CD4-positive, alpha-beta T cell treated with Interferon alpha-2 for 1 hour (primary cell): Measurements from ENCODE around the gene HEXA.
"Not testable (repeated sequence)": the region's sequence is repeated elsewhere in the genome, so short reads cannot be mapped to it uniquely, and the experiment has no call there.

Source experiments
- DNase-seq, 2 donors: peaks; one replicate each; pipeline ENCODE4 v3.0.0-alpha.2; 2020 to 2022

Gene HEXA

GRCh38 chr15:72375846-72376581 is at the start of gene HEXA:
Gene HEXA (minus strand): TSS chr15:72376014. CDS start chr15:72375972, 42 bp downstream.
- DNase-seq = peak; percentile 94 to 96

- DNase-seq = no peak
These were observed 47.4 kb upstream of the HEXA start for GRCh38 chr15:72423256-72423655.

GRCh38 chr15:72421484-72421883 is 45.7 kb upstream of the HEXA start:
- no peak for DNase-seq

DNA sequence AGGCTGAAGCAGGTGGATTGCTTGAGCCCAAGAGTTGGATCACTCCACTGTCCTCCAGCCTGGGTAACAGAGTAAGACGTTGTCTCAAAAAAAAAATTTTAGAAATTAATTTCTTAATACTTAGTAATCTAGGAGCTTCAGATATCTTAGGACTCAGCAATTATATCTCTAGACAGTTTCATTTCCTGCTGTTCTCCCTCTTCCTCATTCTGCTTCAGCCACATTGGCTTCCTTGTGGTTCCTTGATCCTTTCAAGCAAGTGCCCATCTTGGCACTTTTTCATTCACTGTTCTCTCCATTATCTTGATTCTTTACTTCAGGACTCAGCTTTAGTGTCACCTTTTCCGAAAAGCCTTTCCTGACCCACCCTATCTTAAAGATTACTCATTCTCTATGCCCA is 44.8 kb upstream of the HEXA start:
- DNase-seq = peak in 1 of 2 donors; percentile 1

DNA sequence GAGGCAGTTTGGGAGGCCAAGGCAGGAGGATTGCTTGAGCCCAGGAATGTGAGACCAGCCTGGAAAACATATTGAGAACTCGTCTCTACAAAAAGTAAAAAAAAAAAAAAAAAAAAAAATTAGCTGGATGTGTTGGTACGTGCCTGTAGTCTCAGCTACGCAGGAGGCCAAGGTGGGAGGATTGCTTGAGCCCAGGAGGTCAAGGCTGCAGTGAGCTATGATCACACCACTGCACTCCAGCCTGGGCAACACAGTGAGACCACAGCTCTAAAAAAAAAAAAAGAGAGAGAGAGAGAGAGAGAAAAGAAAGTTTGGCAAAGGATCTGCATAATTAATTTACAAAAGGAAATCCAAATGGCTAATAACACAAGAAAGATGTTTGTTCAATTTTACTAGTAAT is 44.0 kb upstream of the HEXA start:
- not testable (repeated sequence) for DNase-seq

DNA sequence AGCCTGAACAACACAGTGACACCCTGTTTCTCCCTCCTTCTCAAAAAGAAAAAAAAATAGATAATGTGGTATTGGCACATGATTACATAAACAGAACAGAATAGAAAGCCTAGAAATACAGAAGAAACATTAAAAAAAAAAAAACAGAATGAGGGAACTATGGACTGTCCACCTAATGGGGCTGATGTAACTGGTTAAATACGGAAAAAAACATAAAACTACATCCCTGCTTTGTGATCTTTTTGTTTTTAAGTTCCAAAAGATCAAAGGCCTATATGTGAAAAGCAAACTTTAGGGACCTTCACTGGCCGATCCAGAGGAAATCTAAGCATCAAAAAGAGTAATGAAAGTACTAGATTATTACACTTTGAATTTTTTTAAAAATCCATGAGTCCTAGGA is 39.5 kb upstream of the HEXA start:
- no peak for DNase-seq

DNA sequence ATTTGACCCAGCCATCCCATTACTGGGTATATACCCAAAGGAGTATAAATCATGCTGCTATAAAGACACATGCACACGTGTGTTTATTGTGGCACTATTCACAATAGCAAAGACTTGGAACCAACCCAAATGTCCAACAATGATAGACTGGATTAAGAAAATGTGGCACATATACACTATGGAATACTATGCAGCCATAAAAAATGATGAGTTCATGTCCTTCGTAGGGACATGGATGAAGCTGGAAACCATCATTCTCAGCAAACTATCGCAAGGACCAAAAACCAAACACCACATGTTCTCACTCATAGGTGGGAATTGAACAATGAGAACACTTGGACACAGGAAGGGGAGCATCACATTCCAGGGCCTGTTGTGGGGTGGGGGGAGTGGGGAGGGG is 37.5 kb upstream of the HEXA start:
- DNase-seq = not testable (repeated sequence)

DNA sequence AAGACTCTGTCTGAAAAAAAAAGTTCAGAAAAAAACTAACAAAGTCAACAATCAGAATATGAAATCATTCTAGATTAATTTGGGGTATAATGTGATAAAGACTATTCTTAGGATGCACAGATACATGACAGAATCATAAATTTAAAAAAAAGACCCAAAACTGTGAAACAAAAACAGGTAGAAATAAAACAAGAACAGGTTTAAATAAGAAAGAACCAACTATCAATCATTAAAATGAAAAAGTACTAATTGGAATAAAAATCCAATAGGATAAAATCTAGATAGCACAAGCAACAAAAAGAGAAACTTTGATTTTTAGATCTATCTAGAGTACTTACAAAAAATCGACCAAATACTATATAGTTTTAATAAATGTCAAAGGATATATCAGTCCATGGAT is 35.7 kb upstream of the HEXA start:
- DNase-seq = no peak

DNA sequence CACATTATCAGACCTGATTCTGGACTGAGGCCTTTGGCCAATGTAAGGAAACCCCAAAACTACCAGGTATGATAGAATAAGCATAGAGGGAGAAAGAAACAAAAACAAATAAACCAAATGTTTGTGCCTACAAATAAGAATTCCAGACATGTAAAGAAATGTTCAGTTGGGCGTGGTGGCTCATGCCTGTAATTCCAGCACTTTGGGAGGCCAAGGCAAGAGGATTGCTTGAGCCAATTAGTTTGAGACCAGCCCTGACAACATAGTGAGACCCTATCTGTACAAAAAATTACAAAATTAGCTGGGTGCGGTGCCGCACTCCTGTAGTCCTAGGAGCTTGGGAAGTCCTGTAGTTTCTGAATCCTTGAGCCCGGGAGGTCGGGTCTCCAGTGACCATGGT is 35.3 kb upstream of the HEXA start:
- DNase-seq = no peak

GRCh38 chr15:72406936-72407335 is 31.1 kb upstream of the HEXA start:
- no peak for DNase-seq

GRCh38 chr15:72404841-72405240 is 29.0 kb upstream of the HEXA start:
- no peak for DNase-seq

DNA sequence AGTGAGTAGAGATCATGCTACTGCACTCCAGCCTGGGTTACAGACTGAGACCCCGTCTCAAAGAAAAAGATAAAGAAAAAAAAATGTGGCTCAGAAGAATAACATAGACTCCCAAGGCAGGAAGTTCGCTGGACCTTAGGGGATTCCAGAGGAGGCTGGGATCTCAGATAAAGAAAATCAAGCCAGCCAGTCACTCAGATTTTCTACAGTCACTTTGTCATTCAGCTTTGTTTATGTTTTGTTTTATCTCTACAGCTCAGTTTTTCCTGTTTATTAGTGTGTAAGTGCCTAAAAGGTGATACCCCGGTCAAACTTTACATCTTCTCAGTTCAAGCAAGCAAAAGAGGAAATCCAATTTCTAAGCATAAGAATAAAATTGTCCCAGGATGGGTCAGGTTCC is 28.5 kb upstream of the HEXA start:
- no peak for DNase-seq

DNA sequence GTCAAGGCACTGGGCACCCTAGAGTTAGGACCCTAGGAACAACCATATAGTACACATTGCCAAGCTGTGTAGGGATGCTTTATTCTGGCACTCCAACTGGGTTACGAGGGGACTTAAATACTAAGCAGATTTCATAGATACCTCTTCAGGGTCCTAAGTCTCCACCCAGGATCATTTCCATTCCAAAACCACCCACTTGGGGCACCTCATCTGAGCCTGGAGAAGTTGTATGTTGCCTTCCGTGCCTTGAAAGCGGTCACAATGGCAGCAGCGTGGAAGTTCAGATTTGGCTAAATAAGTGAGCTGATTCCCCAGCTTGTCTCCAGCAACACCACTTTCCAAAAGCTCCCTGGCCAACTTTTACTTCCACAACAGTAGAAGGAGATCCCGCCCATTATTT is 26.9 kb upstream of the HEXA start:
- DNase-seq = no peak

GRCh38 chr15:72398648-72399047 is 22.8 kb upstream of the HEXA start:
- no peak for DNase-seq

GRCh38 chr15:72397796-72398588 is 22.2 kb upstream of the HEXA start, which contains the start of gene TMEM202:
Gene TMEM202 (plus strand): TSS chr15:72398305. CDS start chr15:72398327, 22 bp downstream.
- no peak for DNase-seq

GRCh38 chr15:72396331-72396730 is 20.5 kb upstream of the HEXA start:
- not testable (repeated sequence) for DNase-seq

GRCh38 chr15:72389231-72389630 is 13.4 kb upstream of the HEXA start:
- no peak for DNase-seq

- no peak for DNase-seq
These were observed 11.9 kb upstream of the HEXA start for GRCh38 chr15:72387741-72388140.

GRCh38 chr15:72382146-72382545 is 6.3 kb upstream of the HEXA start:
- DNase-seq = no peak

DNA sequence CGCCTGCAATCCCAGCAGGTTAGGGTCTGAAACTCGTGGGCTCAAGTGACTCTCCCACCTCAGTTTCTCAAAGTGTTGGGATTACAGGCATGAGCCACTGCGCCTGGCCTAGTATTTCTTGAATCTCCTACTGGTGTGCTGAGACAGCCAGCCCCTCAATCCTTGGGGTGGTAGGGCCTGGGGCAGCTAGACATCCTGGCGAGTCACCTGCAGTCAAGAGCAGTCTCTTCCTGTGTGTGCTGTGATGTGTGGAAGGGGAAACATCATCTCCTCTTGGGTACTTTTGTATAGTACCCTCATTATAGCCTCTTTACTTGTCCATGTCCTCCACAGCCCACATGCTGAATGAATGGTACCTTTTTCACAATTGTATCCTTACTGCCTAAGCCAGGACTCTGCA is 4.9 kb upstream of the HEXA start:
- no peak for DNase-seq

- no peak for DNase-seq
These were observed 4.1 kb upstream of the HEXA start for GRCh38 chr15:72379856-72380430.

DNA sequence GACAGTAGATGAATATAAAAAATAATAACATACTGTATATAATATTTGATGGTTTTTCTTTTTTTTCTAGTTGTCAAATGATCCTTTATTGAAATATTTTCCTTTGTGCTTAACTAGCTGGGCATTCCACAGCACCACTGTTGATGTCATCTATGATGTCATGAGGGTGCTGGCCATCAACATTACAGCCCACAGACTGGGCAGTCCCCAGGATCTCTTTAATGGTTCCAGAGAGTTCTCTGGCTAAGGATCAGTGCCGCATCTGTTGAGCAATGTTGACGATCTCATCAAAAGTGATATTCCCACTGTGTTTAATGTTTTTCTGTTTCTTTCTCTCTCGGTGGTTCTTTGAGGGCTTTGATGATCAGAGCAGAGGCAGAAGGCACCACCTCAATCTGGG is 3.3 kb upstream of the HEXA start:
- DNase-seq = not testable (repeated sequence)

DNA sequence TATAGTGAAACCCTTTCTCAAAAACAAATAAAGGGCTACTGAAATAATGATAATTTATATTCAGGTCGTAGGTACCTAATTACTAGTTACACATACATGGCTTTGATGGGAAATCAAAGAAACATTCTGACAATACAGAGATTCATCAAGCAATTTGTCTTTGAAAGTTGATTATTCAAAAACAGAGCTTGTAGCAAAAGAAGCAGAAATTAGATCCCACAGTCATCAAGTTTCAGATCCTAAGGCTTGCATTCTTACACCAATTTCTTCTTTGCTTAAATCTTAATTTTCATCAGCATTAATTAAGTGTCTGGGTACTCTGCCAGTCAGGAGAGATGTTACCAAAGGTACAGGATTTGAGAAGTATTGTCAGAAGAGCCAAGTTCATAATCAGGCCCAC is 1.5 kb upstream of the HEXA start:
- DNase-seq = no peak

DNA sequence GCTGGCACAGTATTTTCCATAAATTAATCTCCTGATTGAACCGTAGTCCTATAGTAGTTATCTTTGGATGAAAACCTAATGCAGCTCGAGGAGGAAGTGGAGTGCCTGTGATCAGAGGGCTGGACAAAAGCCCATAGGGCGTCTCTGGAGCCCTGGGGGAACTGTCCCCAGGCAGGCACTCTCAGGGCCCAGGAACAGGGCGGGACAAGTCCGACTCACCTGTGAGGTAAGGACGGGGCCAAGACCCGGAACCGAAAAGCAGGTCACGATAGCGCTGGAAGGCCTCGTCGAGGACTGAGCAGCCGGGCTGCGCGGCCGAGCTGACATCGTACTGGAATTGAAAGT is 341 bp downstream of the HEXA start:
- DNase-seq = no peak
